Omental fat pad (tissue), 4 donors: ENCODE measurements around the gene TFR2. TPM values are rescaled to one million over a fixed set of nuclear protein-coding genes. Genes with fewer than 3 reads are reported as not detected.

ENCODE experiments used
- ATAC-seq: fragments of 150-250 bp; one replicate; pipeline ENCODE4 v1.9.1; 2016; ENCODE audit warnings: mild to moderate bottlenecking, moderate library complexity; ENCODE audit not compliant: low FRiP score
- DNase-seq: peaks from one replicate; pipeline ENCODE4 v3.0.0-alpha.2; 2019; ENCODE audit warnings: low spot score
- total RNA-seq, 4 donors: library from RNA; depleted of rRNA; stranded (reverse); fragments of >200 nt; gene quantifications; one replicate each; pipeline ENCODE4 v1.1.0, GENCODE V29; 2016
- TF ChIP-seq, protein P1 (sequence below), 3 donors: fragments of 450-650 bp; IDR thresholded peaks; one replicate each; pipeline ENCODE4 v1.5.1; 2016 to 2017; ENCODE audit warnings: antibody characterized with exemption in 3 of 3, mild to moderate bottlenecking in 3 of 3, moderate library complexity in 2 of 3

TFR2 gene
- total RNA-seq, 4 donors from 2014 or later: 0.60 TPM; not detected in 3

DNA sequence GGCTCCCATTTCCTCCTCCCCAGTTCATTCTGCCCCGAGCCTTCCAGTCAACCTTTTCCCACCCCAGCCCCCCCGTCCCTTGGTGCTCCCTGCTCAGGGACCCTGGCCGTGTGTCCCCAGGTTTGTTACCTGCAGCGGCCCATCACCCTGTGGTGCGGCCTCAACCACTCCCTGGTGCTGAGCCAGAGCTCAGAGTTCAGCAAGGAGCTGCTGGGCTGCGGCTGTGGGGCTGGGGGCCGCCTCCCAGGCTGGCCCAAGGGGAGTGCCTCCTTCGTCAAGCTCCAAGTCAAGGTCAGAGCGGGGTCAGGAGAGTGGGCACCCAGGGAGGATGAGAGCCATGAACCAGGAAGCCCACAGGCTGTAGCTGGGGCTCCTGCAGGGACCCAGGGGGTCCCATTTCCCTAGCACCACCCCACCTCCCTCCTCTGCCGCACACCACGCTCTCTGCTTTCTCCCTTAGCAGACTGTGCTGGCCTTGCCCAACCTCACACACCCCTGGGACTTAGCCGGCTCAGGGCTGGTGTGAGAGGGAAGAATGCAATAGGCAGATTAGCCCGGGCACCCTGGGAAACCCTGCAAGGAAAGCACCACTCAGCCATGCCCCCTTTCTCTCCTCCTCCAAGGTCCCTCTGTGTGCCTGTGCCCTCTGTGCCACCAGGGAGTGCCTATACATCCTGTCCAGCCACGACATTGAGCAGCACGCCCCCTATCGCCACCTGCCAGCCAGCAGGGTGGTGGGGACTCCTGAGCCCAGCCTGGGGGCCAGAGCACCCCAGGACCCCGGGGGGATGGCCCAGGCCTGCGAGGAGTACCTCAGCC lies 41.2 kb downstream of the TFR2 start:
- TF ChIP-seq, protein P1, sequence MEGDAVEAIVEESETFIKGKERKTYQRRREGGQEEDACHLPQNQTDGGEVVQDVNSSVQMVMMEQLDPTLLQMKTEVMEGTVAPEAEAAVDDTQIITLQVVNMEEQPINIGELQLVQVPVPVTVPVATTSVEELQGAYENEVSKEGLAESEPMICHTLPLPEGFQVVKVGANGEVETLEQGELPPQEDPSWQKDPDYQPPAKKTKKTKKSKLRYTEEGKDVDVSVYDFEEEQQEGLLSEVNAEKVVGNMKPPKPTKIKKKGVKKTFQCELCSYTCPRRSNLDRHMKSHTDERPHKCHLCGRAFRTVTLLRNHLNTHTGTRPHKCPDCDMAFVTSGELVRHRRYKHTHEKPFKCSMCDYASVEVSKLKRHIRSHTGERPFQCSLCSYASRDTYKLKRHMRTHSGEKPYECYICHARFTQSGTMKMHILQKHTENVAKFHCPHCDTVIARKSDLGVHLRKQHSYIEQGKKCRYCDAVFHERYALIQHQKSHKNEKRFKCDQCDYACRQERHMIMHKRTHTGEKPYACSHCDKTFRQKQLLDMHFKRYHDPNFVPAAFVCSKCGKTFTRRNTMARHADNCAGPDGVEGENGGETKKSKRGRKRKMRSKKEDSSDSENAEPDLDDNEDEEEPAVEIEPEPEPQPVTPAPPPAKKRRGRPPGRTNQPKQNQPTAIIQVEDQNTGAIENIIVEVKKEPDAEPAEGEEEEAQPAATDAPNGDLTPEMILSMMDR (IDR thresholded peaks at IDR 0.05): no peak
- ATAC-seq: no peak
- no peak for DNase-seq

DNA sequence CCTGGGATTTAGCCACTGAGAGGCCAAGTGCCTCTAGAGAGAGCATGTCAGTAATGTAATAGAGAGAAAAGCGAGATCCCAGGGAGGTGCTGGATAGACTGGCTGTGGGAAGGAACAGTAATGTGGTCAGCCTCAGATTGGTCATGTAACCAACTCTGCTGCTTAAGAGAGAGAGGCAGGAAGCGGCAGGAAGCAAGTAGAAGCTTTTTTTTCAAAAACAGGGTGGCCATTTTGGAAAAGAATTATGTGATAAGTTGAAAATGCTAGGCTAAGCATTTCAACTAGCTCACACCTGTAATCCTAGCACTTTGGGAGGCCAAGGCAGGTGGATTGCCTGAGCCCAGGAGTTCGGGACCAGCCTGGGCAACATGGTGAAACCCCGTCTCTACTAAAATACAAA lies 42.9 kb downstream of the TFR2 start:
- no peak for ATAC-seq
- TF ChIP-seq, protein P1 (IDR thresholded peaks at IDR 0.05): no peak
- no peak for DNase-seq

DNA sequence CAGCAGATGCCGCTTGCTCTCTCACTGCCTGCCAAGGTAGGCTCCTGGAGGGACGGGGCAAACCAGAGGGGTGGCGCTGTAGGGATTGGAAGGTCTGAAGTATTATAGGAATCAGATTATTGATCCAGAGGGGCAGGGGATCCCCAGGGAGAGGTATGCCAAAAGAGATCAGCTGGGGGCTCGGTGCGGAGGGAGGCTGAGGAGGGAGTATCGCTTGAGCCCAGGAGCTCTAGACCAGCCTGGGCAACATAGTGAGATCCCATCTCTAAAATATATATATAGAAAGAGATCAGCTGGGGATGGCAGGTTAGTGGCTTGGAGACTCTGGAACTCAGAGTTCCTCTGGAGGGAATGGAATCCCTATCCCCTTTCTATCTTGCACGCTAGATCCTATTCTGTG lies 46.2 kb downstream of the TFR2 start:
- ATAC-seq: no peak
- TF ChIP-seq, protein P1 (IDR thresholded peaks at IDR 0.05): no peak
- no peak for DNase-seq

DNA sequence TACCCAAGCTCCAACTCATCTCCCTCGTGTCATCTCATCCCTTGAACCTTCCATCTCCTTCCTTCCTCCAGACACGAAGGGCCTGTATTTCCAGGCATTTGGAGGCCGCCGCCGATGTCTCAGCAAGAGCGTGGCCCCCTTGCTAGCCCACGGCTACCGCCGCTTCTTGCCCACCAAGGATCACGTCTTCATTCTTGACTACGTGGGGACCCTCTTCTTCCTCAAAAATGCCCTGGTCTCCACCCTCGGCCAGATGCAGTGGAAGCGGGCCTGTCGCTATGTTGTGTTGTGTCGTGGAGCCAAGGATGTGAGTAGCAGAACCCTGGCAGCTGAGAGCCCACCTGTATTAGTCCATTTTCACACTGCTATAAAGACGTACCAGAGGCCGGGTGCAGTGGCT lies 49.8 kb downstream of the TFR2 start:
- no peak for DNase-seq
- TF ChIP-seq, protein P1 (IDR thresholded peaks at IDR 0.05): no peak

DNA sequence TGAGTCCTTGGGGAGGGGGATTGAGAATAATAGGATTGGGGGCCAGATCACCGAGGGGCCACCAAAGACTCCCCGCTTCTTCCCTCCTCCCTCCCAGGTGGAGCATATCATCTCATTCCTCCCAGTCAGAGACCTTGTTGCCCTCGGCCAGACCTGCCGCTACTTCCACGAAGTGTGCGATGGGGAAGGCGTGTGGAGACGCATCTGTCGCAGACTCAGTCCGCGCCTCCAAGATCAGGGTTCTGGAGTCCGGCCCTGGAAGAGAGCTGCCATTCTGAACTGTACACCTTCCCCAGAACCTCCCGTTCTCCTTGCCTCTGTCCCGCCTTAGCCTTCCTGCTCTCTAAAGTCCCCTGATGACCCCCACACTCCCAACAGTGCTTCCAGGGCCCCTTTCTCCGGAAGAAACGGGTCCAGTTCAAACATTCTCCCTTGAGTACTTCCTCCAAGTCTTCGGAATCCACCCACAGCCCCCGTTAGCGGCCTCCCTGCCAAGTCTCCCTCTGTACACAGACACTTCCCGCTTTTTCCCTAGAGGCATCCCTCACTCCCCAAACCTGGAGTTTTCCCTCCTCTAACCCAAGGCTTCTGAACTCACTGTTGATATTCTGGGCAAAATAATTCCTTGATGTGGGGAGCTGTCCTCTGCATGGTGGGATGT lies 51.1 kb downstream of the TFR2 start:
- DNase-seq: no peak
- ATAC-seq: no peak
- TF ChIP-seq, protein P1 (IDR thresholded peaks at IDR 0.05): no peak

More for the DNA sequence above, 49.8 kb downstream of the TFR2 start:
- no peak for ATAC-seq

DNA sequence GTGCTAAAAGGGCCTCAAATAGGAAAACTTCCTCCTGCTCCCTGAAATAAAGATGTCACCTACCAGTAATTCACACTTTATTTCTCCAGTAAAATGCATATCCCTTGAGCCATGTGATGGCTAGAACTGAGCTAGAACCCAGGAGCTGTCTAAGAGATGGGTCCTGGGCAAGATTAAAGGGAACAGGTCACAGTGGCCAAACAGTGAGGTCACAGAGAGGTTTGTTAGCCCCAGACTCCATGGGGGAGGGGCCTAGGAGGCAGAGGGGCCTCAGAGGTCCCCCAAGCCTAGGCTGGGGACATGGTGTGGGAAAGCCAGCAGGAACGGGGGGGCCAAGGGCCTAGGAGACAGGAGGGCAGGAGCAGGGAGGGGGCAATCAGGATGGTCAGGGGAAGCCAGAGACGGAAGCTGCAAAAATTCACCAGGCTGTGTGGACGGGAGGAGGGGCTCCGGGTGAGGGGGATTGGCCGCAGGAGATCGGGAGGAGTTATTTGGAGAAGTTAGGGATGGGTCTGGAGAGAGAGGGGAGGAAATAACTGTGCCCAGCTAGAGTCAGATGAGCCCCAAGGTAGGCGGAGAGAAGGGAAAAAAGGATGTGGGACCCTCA lies 51.9 kb downstream of the TFR2 start:
- TF ChIP-seq, protein P1 (IDR thresholded peaks at IDR 0.05): no peak
- no peak for DNase-seq

More for the DNA sequence above, 51.9 kb downstream of the TFR2 start:
- ATAC-seq: no peak
